H1 (cell line): ENCODE data around the gene DYNLRB1. TPM values are rescaled to one million over a fixed set of nuclear protein-coding genes. Genes with fewer than 3 reads are reported as not detected.

Experiments used
- EZH2 ChIP-seq: fragments of 200-600 bp; sonication (generic); IDR thresholded peaks from 2 replicates; pipeline ENCODE4 v1.7.1; 2012; ENCODE audit warnings: low read depth, mild to moderate bottlenecking, moderate library complexity, low read length, inconsistent platforms; ENCODE audit not compliant: severe bottlenecking
- polyA plus RNA-seq, 7 experiments: library from polyadenylated mRNA; depleted of rRNA in 3 of 7; stranded (reverse) in 5 of 7; unstranded in 2 of 7; fragments of >200 nt in 5 of 7; fragments of 200-250 nt in 2 of 7; gene quantifications; 1 replicate in 5 of 7; 2 replicates in 1 of 7; 4 replicates in 1 of 7; pipeline versions ENCODE4 v1.2.1 to v1.2.3, GENCODE V29; 2011 to 2013; ENCODE audit warnings: missing spikeins in 2 of 7, mixed read lengths in 2 of 7
- total RNA-seq: library from RNA; stranded (reverse); fragmentation: NEBNext Ultra II Directional; extraction: Animal tissue kit (Norgen Biotek cat#: 25700); gene quantifications from 2 replicates; pipeline ENCODE4 v1.2.1, GENCODE V29; 2021

Gene DYNLRB1
- total and polyA plus RNA-seq, 2 of the 8 experiments (the other 6 are each of a cell fraction or from before 2014, with no cell fraction given), result 109 to 214 TPM

DNA sequence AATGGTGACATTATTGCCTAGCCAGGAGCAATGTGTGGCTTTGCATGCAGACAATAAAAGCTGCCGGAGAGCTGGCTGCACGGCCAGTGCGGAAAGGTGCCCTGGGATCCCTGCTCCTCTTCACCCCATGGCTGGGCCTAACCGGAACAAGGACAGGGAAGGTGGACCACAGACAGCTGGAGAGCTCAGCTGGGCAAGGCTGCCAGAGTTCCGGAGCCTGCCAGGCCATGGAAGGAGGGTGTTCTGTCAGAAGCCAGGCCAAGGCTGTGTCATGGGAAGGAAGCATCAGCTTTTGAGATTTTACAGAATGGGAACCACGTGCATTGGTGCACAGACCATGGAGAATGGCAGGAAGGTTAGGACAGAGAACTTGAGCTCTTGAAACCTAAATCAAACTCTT is 67.3 kb downstream of the DYNLRB1 start (continued):
- TF ChIP-seq EZH2, result no peak
